ENCODE data around the gene CYP4F22. TPM values are rescaled to one million over a fixed set of nuclear protein-coding genes. Genes with fewer than 3 reads are reported as not detected.
"Not testable (repeated sequence)": the region's sequence is repeated elsewhere in the genome, so short reads cannot be mapped to it uniquely, and the experiment has no call there.

The CYP4F22 gene
- total RNA-seq, 1 donor from 2014 or later, result not detected

- no peak for DNase-seq
These were observed 13.2 kb upstream of the CYP4F22 start for GRCh38 chr19:15495151-15495550.

- DNase-seq, result no peak
These were observed 10.0 kb upstream of the CYP4F22 start for GRCh38 chr19:15498156-15498858.

DNA sequence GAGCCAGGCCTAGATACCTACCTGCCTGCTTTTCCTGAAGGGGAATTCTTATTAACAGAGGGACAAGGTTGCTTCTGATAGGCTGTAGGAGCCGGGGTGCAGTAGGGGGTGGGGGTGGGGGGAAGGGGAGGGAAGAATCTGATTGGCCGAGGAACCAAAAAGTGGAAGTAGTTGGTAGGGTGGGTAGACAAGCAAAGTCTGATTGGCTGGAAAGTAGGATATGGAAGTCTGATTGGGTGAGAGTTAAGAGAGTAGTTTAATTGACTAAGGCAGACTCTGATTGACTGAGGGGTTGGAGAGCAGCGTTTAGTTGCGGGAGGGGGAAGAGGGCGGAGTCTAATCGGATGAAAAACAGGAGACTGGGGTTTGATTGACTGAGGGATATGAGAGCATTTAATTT lies 9.4 kb upstream of the CYP4F22 start:
- no peak for DNase-seq

- no peak for DNase-seq
These were observed 6.7 kb upstream of the CYP4F22 start for GRCh38 chr19:15501596-15501995.

DNA sequence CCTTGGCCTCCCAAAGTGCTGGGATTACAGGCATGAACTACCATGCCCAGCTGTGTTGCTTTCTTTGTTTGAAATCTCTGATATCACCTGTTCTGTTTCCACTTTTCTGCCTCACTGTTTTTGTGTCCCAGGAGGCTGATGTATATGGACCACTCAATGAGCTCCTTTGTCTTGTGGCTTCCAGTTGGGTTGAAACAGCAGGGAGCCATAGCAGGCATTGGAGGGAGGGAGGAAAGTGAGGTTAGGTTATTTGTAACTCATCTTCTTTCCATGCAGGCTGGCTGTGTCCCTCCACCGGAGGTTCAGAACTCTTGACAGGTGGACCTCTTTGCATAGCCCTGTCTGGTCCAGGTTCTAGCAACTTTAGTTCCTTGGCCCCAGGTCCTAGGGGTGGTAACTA lies 6.1 kb upstream of the CYP4F22 start:
- DNase-seq, result no peak

DNA sequence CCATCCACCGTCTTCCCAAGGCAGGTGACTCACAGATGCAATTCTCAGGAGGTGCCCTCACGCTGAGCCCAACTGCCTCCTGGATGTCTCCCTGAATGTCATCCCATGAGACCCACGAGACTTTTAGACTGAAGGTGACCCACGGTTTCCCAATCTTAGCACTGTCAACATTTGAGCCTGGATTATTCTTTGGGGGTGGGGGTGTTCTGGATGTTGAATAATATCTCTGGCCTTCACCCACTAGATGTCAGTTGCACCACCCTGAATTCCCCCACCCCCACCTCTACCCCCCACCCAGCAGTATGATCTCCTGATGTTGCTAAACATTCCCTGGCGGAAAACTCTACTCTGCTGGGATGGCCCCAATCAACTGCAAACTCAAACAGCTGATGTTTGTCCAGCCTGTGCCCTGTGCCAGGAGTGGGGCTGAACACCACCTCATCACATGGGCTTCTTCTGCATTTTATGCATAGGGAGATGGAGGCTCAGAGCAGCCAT lies 2.2 kb upstream of the CYP4F22 start:
- no peak for DNase-seq

GRCh38 chr19:15507068-15508034 lies 974 bp upstream of the CYP4F22 start:
- DNase-seq, result no peak

- no peak for DNase-seq
These were observed 3.5 kb downstream of the CYP4F22 start for GRCh38 chr19:15511671-15512424.

DNA sequence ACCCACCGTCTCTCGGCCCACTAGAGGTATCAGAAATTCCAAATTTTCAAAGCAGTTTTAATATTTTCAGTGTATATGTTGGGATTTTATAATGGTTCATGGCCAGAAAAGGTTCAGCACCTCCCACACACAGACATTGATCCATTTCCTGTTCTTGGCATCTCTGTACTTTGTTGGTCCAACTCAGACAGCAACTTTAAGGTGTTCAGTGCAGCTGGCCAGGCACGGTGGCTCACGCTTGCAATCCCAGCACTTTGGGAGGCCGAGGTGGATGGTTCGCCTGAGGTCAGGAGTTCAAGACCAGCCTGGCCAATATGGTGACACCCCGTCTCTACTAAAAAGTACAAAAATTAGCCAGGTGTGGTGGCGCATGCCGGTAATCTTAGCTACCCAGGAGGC lies 6.9 kb downstream of the CYP4F22 start:
- not testable (repeated sequence) for DNase-seq

DNA sequence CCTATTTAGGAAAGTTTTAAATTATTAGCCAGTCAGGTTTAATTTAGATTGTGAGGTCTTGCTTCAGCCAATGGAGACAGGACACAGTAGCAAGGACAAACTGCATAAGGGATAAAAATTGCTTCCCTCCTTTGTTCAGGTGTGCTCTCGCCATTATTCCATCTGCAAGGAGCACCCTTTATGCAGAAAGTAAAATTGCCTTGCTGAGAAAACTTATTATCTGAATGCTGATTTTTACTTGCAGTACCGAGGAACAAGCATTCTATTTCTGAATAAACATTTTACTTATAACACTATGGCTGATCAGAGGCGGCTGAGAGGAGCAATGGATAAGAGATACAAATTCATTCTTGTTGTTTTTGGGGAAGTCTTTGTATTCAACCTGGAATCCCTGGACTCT lies 8.0 kb downstream of the CYP4F22 start:
- DNase-seq, result no peak

DNA sequence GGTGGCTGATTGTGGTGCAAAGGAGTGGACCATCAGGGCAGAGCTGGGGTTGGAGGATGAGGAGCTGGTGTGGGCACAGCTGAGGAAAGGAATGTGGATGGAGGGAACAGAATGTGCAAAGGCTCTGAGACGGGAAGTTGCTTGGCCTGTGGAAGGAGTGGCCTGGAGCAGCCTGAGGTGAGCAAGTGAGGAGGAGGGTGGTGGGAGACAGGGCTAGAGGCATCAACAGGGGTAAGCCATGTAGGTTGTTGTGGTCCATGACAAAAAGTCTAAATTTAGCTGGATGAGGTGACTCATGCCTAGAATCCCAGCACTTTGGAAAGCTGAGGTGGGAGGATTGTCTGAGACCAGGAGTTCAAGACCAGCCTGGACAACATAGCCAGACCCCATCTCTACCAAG lies 9.5 kb downstream of the CYP4F22 start:
- no peak for DNase-seq

- DNase-seq, result no peak
These were observed 11.2 kb downstream of the CYP4F22 start for GRCh38 chr19:15519433-15519976.

GRCh38 chr19:15524781-15525180 lies 16.5 kb downstream of the CYP4F22 start:
- DNase-seq, result no peak

- no peak for DNase-seq
These were observed 17.0 kb downstream of the CYP4F22 start for GRCh38 chr19:15525291-15525690.

DNA sequence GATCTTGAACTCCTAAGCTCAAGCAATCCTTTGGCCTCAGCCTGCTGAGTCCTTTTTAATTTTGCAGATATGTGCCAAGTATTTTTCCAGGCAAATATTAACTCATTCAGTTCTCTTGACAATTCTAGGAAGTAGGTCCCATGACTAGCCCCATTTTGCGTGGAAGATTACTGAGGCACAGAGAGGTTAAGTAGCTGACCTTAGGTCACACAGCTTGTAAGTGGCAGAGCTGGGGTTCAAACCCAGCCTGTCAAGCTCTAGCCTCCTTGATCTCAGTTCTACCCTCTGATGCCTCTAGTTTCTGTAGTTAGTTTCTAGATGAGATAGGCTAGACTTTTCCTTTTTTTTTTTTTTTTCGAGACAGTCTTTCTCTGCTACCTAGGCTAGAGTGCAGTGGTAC lies 18.1 kb downstream of the CYP4F22 start:
- no peak for DNase-seq

- no peak for DNase-seq
These were observed 19.4 kb downstream of the CYP4F22 start for GRCh38 chr19:15527705-15528104.

- DNase-seq, result no peak
These were observed 21.5 kb downstream of the CYP4F22 start for GRCh38 chr19:15529774-15530372.

- DNase-seq, result no peak
These were observed 24.6 kb downstream of the CYP4F22 start for GRCh38 chr19:15532779-15533521.

GRCh38 chr19:15533522-15533830 lies 25.2 kb downstream of the CYP4F22 start:
- not testable (repeated sequence) for DNase-seq

DNA sequence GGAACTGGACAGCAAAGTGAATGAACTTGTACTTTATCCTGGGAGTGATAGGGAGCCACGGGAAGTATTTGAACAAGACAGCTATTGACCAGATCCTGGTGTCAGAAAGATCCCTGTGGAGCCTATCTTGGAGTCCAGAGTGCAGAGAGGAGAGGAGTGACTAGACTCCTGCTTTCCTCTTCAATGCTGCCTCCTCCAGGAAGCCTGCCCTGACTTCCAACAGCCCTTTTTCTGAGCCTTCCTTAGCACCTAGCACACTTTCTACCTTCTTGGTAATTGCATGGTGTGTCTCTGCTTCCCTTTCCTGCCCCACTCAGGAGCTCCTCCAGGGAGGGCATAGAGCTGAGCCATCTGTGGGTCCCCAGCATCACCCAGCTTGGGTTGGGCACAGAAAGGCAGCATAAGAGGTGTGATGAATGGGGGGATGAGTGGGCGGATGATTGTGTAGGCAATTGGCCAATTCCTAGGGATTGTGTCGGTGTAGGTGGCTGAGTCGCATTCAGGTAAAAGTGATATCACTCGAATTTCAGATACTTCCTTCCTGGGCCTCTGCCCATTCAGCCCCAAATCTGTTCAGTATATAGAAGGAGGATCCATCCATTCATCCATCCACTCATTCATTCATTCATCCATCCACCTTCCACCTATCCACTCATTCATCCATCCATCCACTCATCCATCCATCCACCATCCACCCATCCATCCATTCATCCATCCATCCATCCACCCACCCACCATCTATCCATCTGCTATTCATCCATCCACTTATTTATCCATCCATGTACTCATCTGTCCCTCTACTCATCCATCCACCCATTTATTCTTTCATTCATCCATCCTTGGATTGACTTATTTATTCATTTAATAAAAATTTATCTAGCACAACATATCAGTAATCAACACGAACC lies 26.9 kb downstream of the CYP4F22 start:
- DNase-seq, result no peak
